ENCODE results near the gene AP1S1.
A peak's percentile ranks its signal among the peaks of the same experiment; 100 is the strongest.

AP1S1 gene

GRCh38 chr7:101159696-101160674, 5.7 kb downstream of the AP1S1 start:
- no peak for DNase-seq

- DNase-seq, result no peak
Measured at GRCh38 chr7:101160910-101161309, 6.6 kb downstream of the AP1S1 start.

- no peak for DNase-seq
Measured at GRCh38 chr7:101161692-101162471, 7.6 kb downstream of the AP1S1 start.

GRCh38 chr7:101162551-101163278, 8.4 kb downstream of the AP1S1 start:
- no peak for DNase-seq

GRCh38 chr7:101163279-101164070, 9.2 kb downstream of the AP1S1 start:
- DNase-seq, result no peak

GRCh38 chr7:101164071-101164840, 10.0 kb downstream of the AP1S1 start:
- DNase-seq, result no peak

GRCh38 chr7:101165075-101165957, 11.0 kb downstream of the AP1S1 start, which contains the start of gene VGF:
VGF (minus strand) TSS chr7:101165569; CDS start chr7:101164843, 726 bp downstream.
- peak; percentile 85 for DNase-seq

GRCh38 chr7:101165958-101166647, 11.8 kb downstream of the AP1S1 start:
- DNase-seq, result no peak

GRCh38 chr7:101166648-101166908, 12.3 kb downstream of the AP1S1 start:
- DNase-seq, result no peak

- no peak for DNase-seq
Measured at GRCh38 chr7:101166909-101167644, 12.8 kb downstream of the AP1S1 start.

GRCh38 chr7:101167645-101168411, 13.6 kb downstream of the AP1S1 start:
- no peak for DNase-seq

GRCh38 chr7:101168412-101169049, 14.3 kb downstream of the AP1S1 start:
- no peak for DNase-seq

- no peak for DNase-seq
Measured at GRCh38 chr7:101169110-101169837, 15.0 kb downstream of the AP1S1 start.

GRCh38 chr7:101169838-101170551, 15.7 kb downstream of the AP1S1 start:
- DNase-seq, result peak; percentile 67

- no peak for DNase-seq
Measured at GRCh38 chr7:101170617-101171441, 16.6 kb downstream of the AP1S1 start.

All from activated effector memory CD4-positive, alpha-beta T cell treated with Interleukin-2 at 50 U/mL for 16 hours (primary cell).